ENCODE results near the gene TCF7L1. TPM values are rescaled to one million over a fixed set of nuclear protein-coding genes. Genes with fewer than 3 reads are reported as not detected.

The TCF7L1 gene
- polyA plus RNA-seq, 1 donor from 2014 or later: not detected

- Histone ChIP-seq H3K36me3 (ENCODE audit: insufficient read depth, low read length) (no peaks in the 10 kb centered on the region), H3K79me2 (replicated peaks; ENCODE audit: insufficient read depth, low read length) (no peaks in the 10 kb centered on the region), H3K9ac (ENCODE audit: low read length) (no peak overlapping the region), H4K20me1 (ENCODE audit: insufficient read depth) (no peaks in the 10 kb centered on the region), H2AFZ (ENCODE audit: low read depth, low read length) (no peak overlapping the region), H3K27me3 (ENCODE audit: insufficient read depth, low read depth, low read length) (no peaks in the 10 kb centered on the region), H3K4me2 (ENCODE audit: low read length) (no peak overlapping the region), H3K4me3 (ENCODE audit: low read length) (no peak overlapping the region), H3K9me2 (ENCODE audit: insufficient read depth, low read length) (no peaks in the 10 kb centered on the region), H3K27ac (ENCODE audit: low read length) (no peak overlapping the region), H3K9me3 (ENCODE audit: low read length) (no peaks in the 10 kb centered on the region), H3F3A (ENCODE audit: insufficient read depth, low read length, poor library complexity, severe bottlenecking) (no peaks in the 10 kb centered on the region)
- no peak for TF ChIP-seq REST (IDR thresholded peaks at IDR 0.05; ENCODE audit: borderline replicate concordance)
- TF ChIP-seq EZH2 (IDR thresholded peaks at IDR 0.05; ENCODE audit: borderline replicate concordance, insufficient read depth, low read length, poor library complexity, severe bottlenecking): no peak
- TF ChIP-seq CTCF (IDR thresholded peaks at IDR 0.05; ENCODE audit: poor library complexity, severe bottlenecking): no peak
- no peak for TF ChIP-seq POLR2AphosphoS5 (IDR thresholded peaks at IDR 0.05)
- TF ChIP-seq MXI1 (conservative IDR thresholded peaks at IDR 0.05; ENCODE audit: poor library complexity, severe bottlenecking): no peak
- no peak for TF ChIP-seq SMC3 (conservative IDR thresholded peaks at IDR 0.05; ENCODE audit: poor library complexity)
- TF ChIP-seq RAD21 (conservative IDR thresholded peaks at IDR 0.05): no peak
Measured at GRCh38 chr2:85272357-85272756, 139.2 kb downstream of the TCF7L1 start.

GRCh38 chr2:85273738-85274731 is 140.8 kb downstream of the TCF7L1 start:
- Histone ChIP-seq H3K4me2 (ENCODE audit: low read length) (no peak overlapping the region), H4K20me1 (ENCODE audit: insufficient read depth) (no peaks in the 10 kb centered on the region), H3K27ac (ENCODE audit: low read length) (no peak overlapping the region), H3K9me3 (ENCODE audit: low read length) (no peaks in the 10 kb centered on the region), H3K36me3 (ENCODE audit: insufficient read depth, low read length) (no peaks in the 10 kb centered on the region), H3K4me3 (ENCODE audit: low read length) (no peak overlapping the region), H3K9ac (ENCODE audit: low read length) (no peak overlapping the region), H3F3A (ENCODE audit: insufficient read depth, low read length, poor library complexity, severe bottlenecking) (no peaks in the 10 kb centered on the region), H2AFZ (ENCODE audit: low read depth, low read length) (no peak overlapping the region), H3K79me2 (replicated peaks; ENCODE audit: insufficient read depth, low read length) (no peaks in the 10 kb centered on the region), H3K27me3 (ENCODE audit: insufficient read depth, low read depth, low read length) (no peaks in the 10 kb centered on the region), H3K9me2 (ENCODE audit: insufficient read depth, low read length) (no peaks in the 10 kb centered on the region)
- TF ChIP-seq SMC3 (conservative IDR thresholded peaks at IDR 0.05; ENCODE audit: poor library complexity) (no peak), EZH2 (IDR thresholded peaks at IDR 0.05; ENCODE audit: borderline replicate concordance, insufficient read depth, low read length, poor library complexity, severe bottlenecking) (no peak), EP300 (conservative IDR thresholded peaks at IDR 0.05; ENCODE audit: poor library complexity, severe bottlenecking) (no peak), MXI1 (conservative IDR thresholded peaks at IDR 0.05; ENCODE audit: poor library complexity, severe bottlenecking) (no peak), REST (IDR thresholded peaks at IDR 0.05; ENCODE audit: borderline replicate concordance) (no peak), POLR2AphosphoS5 (IDR thresholded peaks at IDR 0.05) (no peak), RAD21 (conservative IDR thresholded peaks at IDR 0.05) (no peak), CTCF (IDR thresholded peaks at IDR 0.05; ENCODE audit: poor library complexity, severe bottlenecking) (no peak), TAF1 (IDR thresholded peaks at IDR 0.05; ENCODE audit: low read depth) (no peak)
